HEK293 (cell line): ENCODE results near the gene CEP85.

Experiments used
- CTCF ChIA-PET: fragments of 350-600 bp; formaldehyde crosslinking; extraction: SDS; loops from one replicate; lab custom pipeline; 2021; ENCODE audit warnings: antibody characterized with exemption; lab: Yijun Ruan, JAX
- POLR2A ChIA-PET: fragments of 300-600 bp; formaldehyde crosslinking; extraction: SDS; loops from one replicate; lab custom pipeline; 2020; ENCODE audit warnings: antibody characterized with exemption, inconsistent platforms; lab: Yijun Ruan, JAX
- H3K27ac ChIP-seq: fragments of 200-500 bp; sonication (Bioruptor generic); 2 replicates; pipeline ENCODE4 v1.5.1; 2014; ENCODE audit warnings: low read depth, low read length, control low read depth, inconsistent platforms; ENCODE audit errors: extremely low read depth
- H3K36me3 ChIP-seq, 2 experiments: fragments of 200-500 bp in 1 of 2; sonication (Bioruptor generic) in 1 of 2; 1 replicate in 1 of 2; 2 replicates in 1 of 2; pipeline ENCODE4 v1.5.1; 2014 to 2017; ENCODE audit warnings: inconsistent platforms in 2 of 2, low read length in 2 of 2; ENCODE audit not compliant: control insufficient read depth in 2 of 2, insufficient read depth in 1 of 2
- H3K4me1 ChIP-seq: fragments of 200-500 bp; sonication (Bioruptor generic); 2 replicates; pipeline ENCODE4 v1.5.1; 2014; ENCODE audit warnings: mild to moderate bottlenecking, low read length, inconsistent platforms; ENCODE audit not compliant: control insufficient read depth, insufficient read depth
- H3K4me3 ChIP-seq: 2 replicates; pipeline ENCODE4 v1.5.1; 2011; ENCODE audit warnings: low read depth, mild to moderate bottlenecking, control low read depth, low read length, moderate library complexity
- H3K9me3 ChIP-seq: fragments of 200-500 bp; sonication (Bioruptor generic); 2 replicates; pipeline ENCODE4 v1.5.1; 2014; ENCODE audit warnings: low read depth, low read length, inconsistent platforms; ENCODE audit not compliant: control insufficient read depth, insufficient read depth
- CTCF ChIP-seq: fragments of 450-650 bp; formaldehyde crosslinking; IDR thresholded peaks from 2 replicates; pipeline ENCODE4 v1.5.1; 2016; ENCODE audit warnings: missing biosample characterization, missing genetic modification characterization
- PRDM10 ChIP-seq: fragments of 450-650 bp; formaldehyde crosslinking; IDR thresholded peaks from 2 replicates; pipeline ENCODE4 v1.5.1; 2016; ENCODE audit warnings: missing biosample characterization, missing genetic modification characterization
- RBAK ChIP-seq: fragments of 450-650 bp; formaldehyde crosslinking; IDR thresholded peaks from 2 replicates; pipeline ENCODE4 v1.5.1; 2016; ENCODE audit warnings: missing biosample characterization, missing genetic modification characterization
- TRIM28 ChIP-seq: IDR thresholded peaks from 2 replicates; pipeline ENCODE4 v1.6.1; 2011; ENCODE audit warnings: low read length, control low read depth, borderline replicate concordance
- YY2 ChIP-seq: fragments of 450-650 bp; formaldehyde crosslinking; IDR thresholded peaks from 2 replicates; pipeline ENCODE4 v1.5.1; 2016; ENCODE audit warnings: missing biosample characterization, missing genetic modification characterization
- ZBTB26 ChIP-seq: fragments of 450-650 bp; formaldehyde crosslinking; optimal IDR thresholded peaks from 2 replicates; pipeline ENCODE3; 2016; ENCODE audit warnings: missing biosample characterization, mild to moderate bottlenecking, missing genetic modification characterization
- ZBTB44 ChIP-seq: fragments of 450-650 bp; IDR thresholded peaks from 2 replicates; pipeline ENCODE4 v1.5.1; 2018; ENCODE audit warnings: missing biosample characterization, mild to moderate bottlenecking, missing genetic modification characterization
- ZBTB8A ChIP-seq: fragments of 450-650 bp; formaldehyde crosslinking; IDR thresholded peaks from 2 replicates; pipeline ENCODE4 v1.5.1; 2016; ENCODE audit warnings: missing biosample characterization, missing genetic modification characterization
- ZNF140 ChIP-seq: fragments of 450-650 bp; formaldehyde crosslinking; IDR thresholded peaks from 2 replicates; pipeline ENCODE4 v1.5.1; 2016; ENCODE audit warnings: missing biosample characterization, missing genetic modification characterization
- ZNF146 ChIP-seq: fragments of 450-650 bp; formaldehyde crosslinking; IDR thresholded peaks from 2 replicates; pipeline ENCODE4 v1.5.1; 2016; ENCODE audit warnings: missing biosample characterization, missing genetic modification characterization
- ZNF174 ChIP-seq: fragments of 450-650 bp; formaldehyde crosslinking; IDR thresholded peaks from 2 replicates; pipeline ENCODE4 v1.5.0; 2017; ENCODE audit warnings: missing biosample characterization, mild to moderate bottlenecking, missing genetic modification characterization
- ZNF18 ChIP-seq: fragments of 450-650 bp; formaldehyde crosslinking; IDR thresholded peaks from 2 replicates; pipeline ENCODE4 v1.5.1; 2016; ENCODE audit warnings: missing biosample characterization, missing genetic modification characterization
- ZNF221 ChIP-seq: fragments of 450-650 bp; formaldehyde crosslinking; IDR thresholded peaks from 2 replicates; pipeline ENCODE4 v1.5.1; 2017; ENCODE audit warnings: missing biosample characterization, missing genetic modification characterization, borderline replicate concordance
- ZNF24 ChIP-seq: fragments of 450-650 bp; formaldehyde crosslinking; IDR thresholded peaks from 2 replicates; pipeline ENCODE4 v1.5.1; 2016; ENCODE audit warnings: missing biosample characterization, missing genetic modification characterization
- ZNF248 ChIP-seq: fragments of 450-650 bp; formaldehyde crosslinking; IDR thresholded peaks from 2 replicates; pipeline ENCODE4 v1.5.1; 2017; ENCODE audit warnings: missing biosample characterization, missing genetic modification characterization
- ZNF335 ChIP-seq: fragments of 450-650 bp; formaldehyde crosslinking; conservative IDR thresholded peaks from 2 replicates; pipeline ENCODE4 v1.5.1; 2016; ENCODE audit warnings: missing biosample characterization, missing genetic modification characterization
- ZNF366 ChIP-seq: fragments of 450-650 bp; formaldehyde crosslinking; conservative IDR thresholded peaks from 2 replicates; pipeline ENCODE4 v1.5.1; 2016; ENCODE audit warnings: missing biosample characterization, missing genetic modification characterization
- ZNF514 ChIP-seq: fragments of 450-650 bp; formaldehyde crosslinking; IDR thresholded peaks from 2 replicates; pipeline ENCODE4 v1.5.1; 2016; ENCODE audit warnings: missing biosample characterization, missing genetic modification characterization
- ZNF530 ChIP-seq: fragments of 450-650 bp; formaldehyde crosslinking; IDR thresholded peaks from 2 replicates; pipeline ENCODE4 v1.5.1; 2016; ENCODE audit warnings: low read depth, missing biosample characterization, missing genetic modification characterization
- ZNF544 ChIP-seq: fragments of 450-650 bp; formaldehyde crosslinking; IDR thresholded peaks from 2 replicates; pipeline ENCODE4 v1.5.0; 2017; ENCODE audit warnings: missing biosample characterization, missing genetic modification characterization
- ZNF621 ChIP-seq: fragments of 450-650 bp; formaldehyde crosslinking; IDR thresholded peaks from 2 replicates; pipeline ENCODE4 v1.5.1; 2017; ENCODE audit warnings: missing biosample characterization, missing genetic modification characterization
- ZNF645 ChIP-seq: fragments of 450-650 bp; formaldehyde crosslinking; IDR thresholded peaks from 2 replicates; pipeline ENCODE4; 2016; ENCODE audit warnings: missing biosample characterization, missing genetic modification characterization
- ZNF654 ChIP-seq: fragments of 450-650 bp; formaldehyde crosslinking; IDR thresholded peaks from 2 replicates; pipeline ENCODE4 v1.5.1; 2016; ENCODE audit warnings: low read depth, missing biosample characterization, missing genetic modification characterization
- ZNF664 ChIP-seq: fragments of 450-650 bp; formaldehyde crosslinking; IDR thresholded peaks from 2 replicates; pipeline ENCODE4 v1.5.1; 2016; ENCODE audit warnings: missing biosample characterization, missing genetic modification characterization
- ZNF701 ChIP-seq: fragments of 450-650 bp; formaldehyde crosslinking; IDR thresholded peaks from 2 replicates; pipeline ENCODE4 v1.5.1; 2016; ENCODE audit warnings: missing biosample characterization, missing genetic modification characterization
- ZNF747 ChIP-seq: fragments of 450-650 bp; formaldehyde crosslinking; IDR thresholded peaks from 2 replicates; pipeline ENCODE4 v1.5.1; 2016; ENCODE audit warnings: missing biosample characterization, missing genetic modification characterization
- ZNF768 ChIP-seq: fragments of 450-650 bp; formaldehyde crosslinking; IDR thresholded peaks from 2 replicates; pipeline ENCODE4 v1.5.1; 2018; ENCODE audit warnings: missing biosample characterization, mild to moderate bottlenecking, missing genetic modification characterization
- ZNF830 ChIP-seq: fragments of 450-650 bp; IDR thresholded peaks from 2 replicates; pipeline ENCODE4 v1.5.0; 2018; ENCODE audit warnings: missing biosample characterization, missing genetic modification characterization, low read depth, mild to moderate bottlenecking, moderate library complexity

The CEP85 gene

GRCh38 chr1:26237230-26237966 lies 3.4 kb downstream of the CEP85 start:
- Histone ChIP-seq H3K4me3 (no peak overlapping the region), H3K9me3 (no peaks in the 10 kb centered on the region), H3K4me1 (no peaks in the 10 kb centered on the region), H3K36me3 (peaks cover 8 to 10% of the 10 kb centered on the region in 2 experiments; a peak in 2 of 3 replicates), H3K27ac (no peak overlapping the region)
- POLR2A ChIA-PET, result no interaction called here
- CTCF ChIA-PET, result interaction anchor here (0.6 to 2.1 kb wide), 6 partner anchors 10 to 658 kb away, joined by 3 to 7 read pairs (median 4); partner anchors contain the start of gene CATSPER4
- no peak for TF ChIP-seq ZNF645
- TF ChIP-seq ZNF768 (tag by site-specific recombination), result no peak
- TF ChIP-seq CTCF (tag by site-specific recombination), result no peak
- no peak for TF ChIP-seq ZNF654 (tag by site-specific recombination)
- no peak for TF ChIP-seq ZNF621 (tag by site-specific recombination)
- TF ChIP-seq ZNF664 (tag by site-specific recombination), result no peak
- TF ChIP-seq PRDM10 (tag by site-specific recombination), result peak; percentile 38; the same call in 1 of the 2 replicates
- TF ChIP-seq ZNF140 (tag by site-specific recombination), result no peak
- no peak for TF ChIP-seq YY2 (tag by site-specific recombination)
- TF ChIP-seq ZNF24, result no peak
- no peak for TF ChIP-seq ZNF18
- no peak for TF ChIP-seq ZNF221 (tag by site-specific recombination)
- no peak for TF ChIP-seq ZNF335 (tag by site-specific recombination)
- no peak for TF ChIP-seq ZNF174 (tag by site-specific recombination)
- TF ChIP-seq ZNF830 (tag by site-specific recombination), result no peak
- 0 out of 2 replicates have a peak, but pooled peaks have one; percentile 15 for TF ChIP-seq ZNF366
- no peak for TF ChIP-seq ZBTB26 (tag by site-specific recombination)
- no peak for TF ChIP-seq ZBTB8A
- no peak for TF ChIP-seq ZBTB44 (tag by site-specific recombination)
- TF ChIP-seq ZNF514 (tag by site-specific recombination), result no peak
- 0 out of 2 replicates have a peak, but pooled peaks have one; percentile 29 for TF ChIP-seq TRIM28
- TF ChIP-seq RBAK (tag by site-specific recombination), result no peak
- no peak for TF ChIP-seq ZNF747 (tag by site-specific recombination)
- TF ChIP-seq ZNF701 (tag by site-specific recombination), result no peak
- TF ChIP-seq ZNF248 (tag by site-specific recombination), result no peak
- no peak for TF ChIP-seq ZNF530 (tag by site-specific recombination)
- peak; percentile 47 for TF ChIP-seq ZNF146 (tag by site-specific recombination)
- no peak for TF ChIP-seq ZNF544
